B cell (primary cell): ENCODE measurements around the gene FABP2. TPM values are rescaled to one million over a fixed set of nuclear protein-coding genes. Genes with fewer than 3 reads are reported as not detected.
A peak's percentile ranks its signal among the peaks of the same experiment; 100 is the strongest.

Experiments used
- ATAC-seq: fragments of 200-7000 bp; cut with Tn5 transposase; one replicate; pipeline ENCODE4 v1.10.0; 2021; ENCODE audit warnings: low read depth, mild to moderate bottlenecking, moderate number of reproducible peaks, moderate library complexity
- CTCF ChIA-PET: fragments of 350-600 bp; sonication (Branson Sonifier 250); formaldehyde crosslinking; loops from one replicate; lab custom pipeline; 2021; ENCODE audit warnings: antibody characterized with exemption, inconsistent platforms; lab: Charles Lee
- POLR2A ChIA-PET: fragments of 350-600 bp; sonication (Branson Sonifier 250); formaldehyde crosslinking; loops from one replicate; lab custom pipeline; 2021; ENCODE audit warnings: antibody characterized with exemption; lab: Charles Lee
- DNase-seq: peaks from one replicate; pipeline ENCODE4 v3.0.0; 2013
- H2AFZ ChIP-seq: 2 replicates; pipeline ENCODE4 v1.6.1; 2012; ENCODE audit warnings: mild to moderate bottlenecking, low read depth, low read length; ENCODE audit not compliant: insufficient read depth, poor library complexity, severe bottlenecking
- H3K27ac ChIP-seq, 2 donors: 1 replicate in 1 of 2; 2 replicates in 1 of 2; pipeline ENCODE4 v1.5.1; 2012 to 2013; ENCODE audit warnings: low read length in 2 of 2, mild to moderate bottlenecking in 2 of 2, moderate library complexity in 1 of 2
- H3K27me3 ChIP-seq, 4 experiments: fragments of 200-600 bp in 1 of 4; sonication (generic) in 1 of 4; replicated peaks in 1 of 4; 1 replicate in 2 of 4; 2 replicates in 2 of 4; pipeline versions ENCODE4 v1.6.1 to v1.7.0; 2013 to 2016; ENCODE audit warnings: low read length in 3 of 4, mild to moderate bottlenecking in 2 of 4, mixed read lengths in 1 of 4, moderate library complexity in 1 of 4; ENCODE audit not compliant: insufficient read depth in 4 of 4, control insufficient read depth in 3 of 4; ENCODE audit errors: control extremely low read depth in 1 of 4
- H3K36me3 ChIP-seq, 2 experiments: replicated peaks in 1 of 2; 1 replicate in 1 of 2; 2 replicates in 1 of 2; pipeline versions ENCODE4 v1.6.1 to v1.7.1; 2013; ENCODE audit warnings: low read length in 1 of 2; ENCODE audit not compliant: insufficient read depth in 2 of 2, control insufficient read depth in 1 of 2; ENCODE audit errors: control extremely low read depth in 1 of 2, extremely low read depth in 1 of 2
- H3K4me1 ChIP-seq, 2 donors: fragments of 200-600 bp in 1 of 2; sonication (generic) in 1 of 2; 1 replicate in 1 of 2; 2 replicates in 1 of 2; pipeline versions ENCODE4 v1.5.1 to v1.6.1; 2013 to 2017; ENCODE audit warnings: low read length in 2 of 2; ENCODE audit not compliant: control insufficient read depth in 2 of 2, insufficient read depth in 2 of 2
- H3K4me2 ChIP-seq: replicated peaks from 2 replicates; pipeline ENCODE3; 2012; ENCODE audit warnings: mild to moderate bottlenecking, low read depth, low read length; ENCODE audit not compliant: poor library complexity, severe bottlenecking
- H3K4me3 ChIP-seq, 5 experiments: fragments of 200-600 bp in 1 of 5; sonication (generic) in 1 of 5; 1 replicate in 3 of 5; 2 replicates in 2 of 5; pipeline versions ENCODE4 v1.5.1 to v1.7.0; 2011 to 2016; ENCODE audit warnings: low read length in 4 of 5, mild to moderate bottlenecking in 4 of 5, low read depth in 2 of 5, control low read depth in 1 of 5, moderate library complexity in 1 of 5; ENCODE audit not compliant: insufficient read depth in 1 of 5; ENCODE audit errors: control extremely low read depth in 1 of 5, extremely low read depth in 1 of 5
- H3K79me2 ChIP-seq: fragments of 200-600 bp; sonication (generic); one replicate; pipeline ENCODE4 v1.6.0; 2016; ENCODE audit warnings: low read length; ENCODE audit not compliant: control insufficient read depth, insufficient read depth
- H3K9ac ChIP-seq: fragments of 200-600 bp; sonication (generic); 2 replicates; pipeline ENCODE4 v1.6.1; 2017; ENCODE audit warnings: mild to moderate bottlenecking, low read length, moderate library complexity
- H3K9me3 ChIP-seq, 3 donors: one replicate each; pipeline versions ENCODE4 v1.6.1 to v1.7.1; 2013; ENCODE audit warnings: low read length in 2 of 3; ENCODE audit not compliant: control insufficient read depth in 2 of 3, insufficient read depth in 1 of 3; ENCODE audit errors: control extremely low read depth in 1 of 3
- H4K20me1 ChIP-seq: 2 replicates; pipeline ENCODE4 v1.6.0; 2012; ENCODE audit warnings: mild to moderate bottlenecking, low read length; ENCODE audit not compliant: insufficient read depth, control insufficient read depth, poor library complexity, severe bottlenecking
- H3K27ac Mint-ChIP-seq: one replicate; pipeline ENCODE4 v1.8.0; 2021; ENCODE audit warnings: mixed read lengths
- H3K27me3 Mint-ChIP-seq: one replicate; pipeline ENCODE4 v1.8.0; 2021; ENCODE audit warnings: mixed read lengths
- H3K4me1 Mint-ChIP-seq: one replicate; pipeline ENCODE4 v1.8.0; 2021; ENCODE audit warnings: mixed read lengths
- H3K4me3 Mint-ChIP-seq: one replicate; pipeline ENCODE4 v1.8.0; 2021; ENCODE audit warnings: mixed read lengths
- H3K9me3 Mint-ChIP-seq: one replicate; pipeline ENCODE4 v1.8.0; 2022; ENCODE audit warnings: mixed read lengths; ENCODE audit not compliant: insufficient read depth
- CTCF ChIP-seq: fragments of 200-600 bp; IDR thresholded peaks from one replicate; pipeline ENCODE4 v1.8.0; 2022; ENCODE audit warnings: antibody characterized with exemption, mild to moderate bottlenecking
- EZH2 ChIP-seq: IDR thresholded peaks from 2 replicates; pipeline ENCODE4 v1.6.1; 2012; ENCODE audit warnings: borderline replicate concordance, low read depth, mild to moderate bottlenecking, moderate library complexity, low read length; ENCODE audit not compliant: insufficient read depth, poor library complexity, severe bottlenecking
- WGBS: methylation state at CpG from one replicate; pipeline ENCODE4 v1.1.5; 2013; ENCODE audit warnings: missing lambda C conversion rate; ENCODE audit not compliant: insufficient coverage; 5-methylcytosine and 5-hydroxymethylcytosine counted together
- intact Hi-C: fragments of 100-400 bp; cut with micrococcal nuclease; formaldehyde crosslinking; loops from one replicate; pipeline ENCODE4 v1.10.0; 2022
- polyA plus RNA-seq: library from polyadenylated mRNA; depleted of rRNA; stranded (reverse); fragments of >200 nt; gene quantifications from 2 replicates; pipeline ENCODE4 v1.2.3, GENCODE V29; 2012
- total RNA-seq, 2 donors: library from RNA; stranded (reverse); fragments of 120-200 nt in 1 of 2; gene quantifications; 1 replicate in 1 of 2; 2 replicates in 1 of 2; pipeline versions ENCODE4 v1.2.3 to v1.2.4, GENCODE V29; 2013 to 2022

FABP2 gene
- total and polyA plus RNA-seq, 2 donors (not counting 1 experiment from before 2014, with no cell fraction given), result not detected

- no peaks in the 10 kb centered on the region for H3K9me3 ChIP-seq
- POLR2A ChIA-PET, result interaction anchor here (0.9 to 2.3 kb wide), 3 partner anchors 87 to 615 kb away, joined by 4 to 16 read pairs (median 5); partner anchors contain the start of genes METTL14, PDE5A and USP53
- peak overlapping the region; percentile 99 for H2AFZ ChIP-seq
- H3K9me3 Mint-ChIP-seq, result no peaks in the 10 kb centered on the region
- no peaks in the 10 kb centered on the region for H3K27me3 ChIP-seq
- H3K4me3 Mint-ChIP-seq, result peak overlapping the region; percentile 92
- peak overlapping the region; percentile 87 to 97 (median 94) for H3K4me3 ChIP-seq
- peak overlapping the region; percentile 91 to 92 for H3K27ac ChIP-seq
- intact Hi-C loops, result loop anchor here (1.0 to 10.0 kb wide), 5 partner anchors 87 to 1025 kb away; partner anchors contain the start of genes PDE5A, SEC24D and USP53
- H3K27me3 Mint-ChIP-seq, result peaks cover 5% of the 10 kb centered on the region
- no peak for DNase-seq
- H3K79me2 ChIP-seq, result peaks cover 32% of the 10 kb centered on the region
- peak; percentile 23 for ATAC-seq
- CTCF ChIA-PET, result interaction anchor here (0.8 to 1.8 kb wide), 8 partner anchors 8 to 615 kb away, joined by 3 to 7 read pairs (median 4); partner anchors contain the start of genes METTL14 and PDE5A
- H3K4me2 ChIP-seq, result peak overlapping the region; percentile 92
- H3K4me1 ChIP-seq, result peaks cover 17 to 21% of the 10 kb centered on the region in 2 donors
- peak overlapping the region; percentile 95 for H3K27ac Mint-ChIP-seq
- WGBS, result 2% methylated on average over 8 of the region's 9 CpGs
- peaks cover 30% of the 10 kb centered on the region for H3K4me1 Mint-ChIP-seq
- no peaks in the 10 kb centered on the region for H4K20me1 ChIP-seq
- peaks cover 0 to 26% of the 10 kb centered on the region in 2 experiments for H3K36me3 ChIP-seq
- no peak for TF ChIP-seq CTCF
- TF ChIP-seq EZH2, result no peak
- peak overlapping the region; percentile 96 for H3K9ac ChIP-seq
Measured at GRCh38 chr4:119299741-119300100, 22.2 kb downstream of the FABP2 start.

- Histone ChIP-seq H3K79me2 (peaks cover 32% of the 10 kb centered on the region), H3K9ac (peak overlapping the region; percentile 96), H3K36me3 (peaks cover 0 to 26% of the 10 kb centered on the region in 2 experiments), H4K20me1 (no peaks in the 10 kb centered on the region), H3K4me3 (peak overlapping the region; percentile 87 to 97 (median 94)), H2AFZ (peak overlapping the region; percentile 99), H3K27me3 (no peaks in the 10 kb centered on the region), H3K4me1 (peaks cover 17 to 21% of the 10 kb centered on the region in 2 donors), H3K27ac (peak overlapping the region; percentile 91 to 92), H3K9me3 (no peaks in the 10 kb centered on the region), H3K4me2 (peak overlapping the region; percentile 92)
- ATAC-seq, result no peak
- peak overlapping the region; percentile 92 for H3K4me3 Mint-ChIP-seq
- H3K27ac Mint-ChIP-seq, result peak overlapping the region; percentile 95
- ChIA-PET POLR2A (interaction anchor here (1.4 to 2.3 kb wide), 2 partner anchors 87 to 330 kb away, joined by 5 to 16 read pairs; partner anchors contain the start of genes PDE5A and USP53), CTCF (interaction anchor here (0.8 to 1.8 kb wide), 6 partner anchors 13 to 330 kb away, joined by 3 to 7 read pairs (median 5); partner anchors contain the start of gene PDE5A)
- WGBS, result 0% methylated on average over 1 of the region's 2 CpGs
- H3K27me3 Mint-ChIP-seq, result peaks cover 5% of the 10 kb centered on the region
- TF ChIP-seq CTCF (no peak), EZH2 (no peak)
- no peak for DNase-seq
- H3K4me1 Mint-ChIP-seq, result peaks cover 30% of the 10 kb centered on the region
- no peaks in the 10 kb centered on the region for H3K9me3 Mint-ChIP-seq
- intact Hi-C loops, result loop anchor here (5.0 kb wide), 1 partner anchor 328 kb away; the partner anchor contains the start of gene PDE5A
Measured at GRCh38 chr4:119299260-119299671, 22.7 kb downstream of the FABP2 start.
